ENCODE data around the gene KLHL6. TPM values are rescaled to one million over a fixed set of nuclear protein-coding genes. Genes with fewer than 3 reads are reported as not detected.

The KLHL6 gene
- total and polyA plus RNA-seq, 2 of the 13 experiments (the other 11 are each of a cell fraction or from before 2014, with no cell fraction given): not detected

- TF ChIP-seq TCF12 (IDR thresholded peaks at IDR 0.05) (no peak), TCF12 (CRISPR knock-in tag; IDR thresholded peaks at IDR 0.05) (peak; percentile 84; the same call in 1 of the 2 replicates), MNT (IDR thresholded peaks at IDR 0.05) (no peak), ZBTB40 (IDR thresholded peaks at IDR 0.05) (no peak), ZBTB40 (CRISPR knock-in tag; IDR thresholded peaks at IDR 0.05) (no peak; the same call in 1 of the 2 replicates), IRF2 (CRISPR knock-in tag; IDR thresholded peaks at IDR 0.05) (peak; percentile 44; the same call in 1 of the 2 replicates), MTA1 (CRISPR knock-in tag; IDR thresholded peaks at IDR 0.05; ENCODE audit: borderline replicate concordance) (peak; percentile 45; the same call in 1 of the 2 replicates), ZNF160 (CRISPR knock-in tag; IDR thresholded peaks at IDR 0.05) (peak; percentile 72; the same call in 1 of the 2 replicates), ZNF629 (CRISPR knock-in tag; conservative IDR thresholded peaks at IDR 0.05) (peak; percentile 56)
- TF ChIP-seq, protein P1, sequence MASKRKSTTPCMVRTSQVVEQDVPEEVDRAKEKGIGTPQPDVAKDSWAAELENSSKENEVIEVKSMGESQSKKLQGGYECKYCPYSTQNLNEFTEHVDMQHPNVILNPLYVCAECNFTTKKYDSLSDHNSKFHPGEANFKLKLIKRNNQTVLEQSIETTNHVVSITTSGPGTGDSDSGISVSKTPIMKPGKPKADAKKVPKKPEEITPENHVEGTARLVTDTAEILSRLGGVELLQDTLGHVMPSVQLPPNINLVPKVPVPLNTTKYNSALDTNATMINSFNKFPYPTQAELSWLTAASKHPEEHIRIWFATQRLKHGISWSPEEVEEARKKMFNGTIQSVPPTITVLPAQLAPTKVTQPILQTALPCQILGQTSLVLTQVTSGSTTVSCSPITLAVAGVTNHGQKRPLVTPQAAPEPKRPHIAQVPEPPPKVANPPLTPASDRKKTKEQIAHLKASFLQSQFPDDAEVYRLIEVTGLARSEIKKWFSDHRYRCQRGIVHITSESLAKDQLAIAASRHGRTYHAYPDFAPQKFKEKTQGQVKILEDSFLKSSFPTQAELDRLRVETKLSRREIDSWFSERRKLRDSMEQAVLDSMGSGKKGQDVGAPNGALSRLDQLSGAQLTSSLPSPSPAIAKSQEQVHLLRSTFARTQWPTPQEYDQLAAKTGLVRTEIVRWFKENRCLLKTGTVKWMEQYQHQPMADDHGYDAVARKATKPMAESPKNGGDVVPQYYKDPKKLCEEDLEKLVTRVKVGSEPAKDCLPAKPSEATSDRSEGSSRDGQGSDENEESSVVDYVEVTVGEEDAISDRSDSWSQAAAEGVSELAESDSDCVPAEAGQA (IDR thresholded peaks at IDR 0.05; ENCODE audit: low read depth): no peak
- TF ChIP-seq, protein P1 (CRISPR knock-in tag; IDR thresholded peaks at IDR 0.05; ENCODE audit: borderline replicate concordance): no peak
- TF ChIP-seq, protein P2, sequence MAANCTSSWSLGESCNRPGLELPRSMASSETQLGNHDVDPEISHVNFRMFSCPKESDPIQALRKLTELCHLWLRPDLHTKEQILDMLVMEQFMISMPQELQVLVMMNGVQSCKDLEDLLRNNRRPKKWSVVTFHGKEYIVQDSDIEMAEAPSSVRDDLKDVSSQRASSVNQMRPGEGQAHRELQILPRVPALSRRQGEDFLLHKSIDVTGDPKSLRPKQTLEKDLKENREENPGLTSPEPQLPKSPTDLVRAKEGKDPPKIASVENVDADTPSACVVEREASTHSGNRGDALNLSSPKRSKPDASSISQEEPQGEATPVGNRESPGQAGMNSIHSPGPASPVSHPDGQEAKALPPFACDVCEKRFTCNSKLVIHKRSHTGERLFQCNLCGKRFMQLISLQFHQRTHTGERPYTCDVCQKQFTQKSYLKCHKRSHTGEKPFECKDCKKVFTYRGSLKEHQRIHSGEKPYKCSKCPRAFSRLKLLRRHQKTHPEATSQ (CRISPR knock-in tag; IDR thresholded peaks at IDR 0.05; ENCODE audit: borderline replicate concordance): peak; percentile 41; the same call in 1 of the 2 replicates
These were observed 91.0 kb downstream of the KLHL6 start (continued) for GRCh38 chr3:183464480-183464879.

All from HepG2 (cell line).